HepG2 (cell line): ENCODE data around the gene LCE2C. TPM values are rescaled to one million over a fixed set of nuclear protein-coding genes. Genes with fewer than 3 reads are reported as not detected.

Experiments
- HIVEP1 ChIP-seq: sonication (generic); formaldehyde crosslinking; IDR thresholded peaks from 2 replicates; pipeline ENCODE4 v1.4.0; 2020; ENCODE audit warnings: mild to moderate bottlenecking, missing genetic modification reagents
- SALL2 ChIP-seq: sonication (generic); formaldehyde crosslinking; IDR thresholded peaks from 2 replicates; pipeline ENCODE4 v1.8.1; 2023; ENCODE audit warnings: mild to moderate bottlenecking, missing genetic modification reagents, inconsistent platforms
- TRIM24 ChIP-seq: sonication (generic); formaldehyde crosslinking; IDR thresholded peaks from 2 replicates; pipeline ENCODE4 v1.8.0; 2022; ENCODE audit warnings: mild to moderate bottlenecking, missing genetic modification reagents
- ZNF775 ChIP-seq: sonication (generic); formaldehyde crosslinking; IDR thresholded peaks from 2 replicates; pipeline ENCODE4 v1.4.0; 2020; ENCODE audit warnings: missing genetic modification reagents, mild to moderate bottlenecking, moderate library complexity, borderline replicate concordance
- ZNF790 ChIP-seq: sonication (generic); formaldehyde crosslinking; IDR thresholded peaks from 2 replicates; pipeline ENCODE4 v1.8.0; 2022; ENCODE audit warnings: missing genetic modification reagents, mild to moderate bottlenecking, borderline replicate concordance
- ZSCAN31 ChIP-seq: sonication (generic); formaldehyde crosslinking; IDR thresholded peaks from 2 replicates; pipeline ENCODE4 v1.5.0; 2020; ENCODE audit warnings: low read depth, mild to moderate bottlenecking, missing genetic modification reagents
- polyA plus RNA-seq, 8 experiments: library from polyadenylated mRNA; depleted of rRNA in 3 of 8; stranded (reverse) in 7 of 8; unstranded in 1 of 8; fragments of >200 nt; fragmentation: Illumina TruSeq in 4 of 8; extraction: Trizol in 4 of 8; gene quantifications; 2 replicates each; pipeline versions ENCODE4 v1.2.1 to v1.2.3, GENCODE V29; 2011 to 2016; ENCODE audit warnings: low read depth in 4 of 8, missing spikeins in 1 of 8, mixed read lengths in 1 of 8; ENCODE audit not compliant: insufficient read depth in 1 of 8
- total RNA-seq, 5 experiments: library from RNA; depleted of rRNA; stranded (reverse); fragments of >200 nt; fragmentation: Illumina TruSeq; extraction: Trizol; gene quantifications; 2 replicates each; pipeline ENCODE4 v1.2.3, GENCODE V29; 2016; ENCODE audit warnings: low read depth in 1 of 5
- TF ChIP-seq, protein P1 (sequence below), 2 experiments: fragments of 450-650 bp in 1 of 2; sonication (generic) in 1 of 2; formaldehyde crosslinking in 1 of 2; IDR thresholded peaks; 2 replicates each; pipeline versions ENCODE4 v1.6.1 to v1.8.0; 2016 to 2022; ENCODE audit warnings: antibody characterized with exemption in 1 of 2, mild to moderate bottlenecking in 1 of 2, missing genetic modification reagents in 1 of 2

Gene LCE2C
- total and polyA plus RNA-seq, 2 of the 13 experiments (the other 11 are each of a cell fraction or from before 2014, with no cell fraction given) = not detected

DNA sequence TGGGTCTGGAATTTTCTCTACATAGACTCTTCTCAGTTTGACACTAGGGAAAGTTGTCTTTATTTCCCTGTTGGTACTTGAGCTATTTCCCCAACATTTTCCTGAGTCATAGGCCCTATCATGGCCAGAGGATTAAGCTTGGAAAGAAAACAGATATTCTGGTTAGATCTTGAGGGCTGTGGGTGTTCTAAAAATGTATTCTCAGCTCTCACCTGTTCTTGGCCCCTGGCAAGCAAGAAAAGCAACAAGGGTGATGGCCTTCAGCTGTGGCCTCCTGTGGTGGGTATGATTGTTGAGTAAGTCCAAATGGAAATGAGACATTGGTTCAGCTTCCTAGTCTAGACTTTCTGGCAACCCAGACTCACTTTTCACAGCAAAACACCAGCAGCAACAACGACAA is 34.7 kb upstream of the LCE2C start (continued):
- TF ChIP-seq, protein P1, sequence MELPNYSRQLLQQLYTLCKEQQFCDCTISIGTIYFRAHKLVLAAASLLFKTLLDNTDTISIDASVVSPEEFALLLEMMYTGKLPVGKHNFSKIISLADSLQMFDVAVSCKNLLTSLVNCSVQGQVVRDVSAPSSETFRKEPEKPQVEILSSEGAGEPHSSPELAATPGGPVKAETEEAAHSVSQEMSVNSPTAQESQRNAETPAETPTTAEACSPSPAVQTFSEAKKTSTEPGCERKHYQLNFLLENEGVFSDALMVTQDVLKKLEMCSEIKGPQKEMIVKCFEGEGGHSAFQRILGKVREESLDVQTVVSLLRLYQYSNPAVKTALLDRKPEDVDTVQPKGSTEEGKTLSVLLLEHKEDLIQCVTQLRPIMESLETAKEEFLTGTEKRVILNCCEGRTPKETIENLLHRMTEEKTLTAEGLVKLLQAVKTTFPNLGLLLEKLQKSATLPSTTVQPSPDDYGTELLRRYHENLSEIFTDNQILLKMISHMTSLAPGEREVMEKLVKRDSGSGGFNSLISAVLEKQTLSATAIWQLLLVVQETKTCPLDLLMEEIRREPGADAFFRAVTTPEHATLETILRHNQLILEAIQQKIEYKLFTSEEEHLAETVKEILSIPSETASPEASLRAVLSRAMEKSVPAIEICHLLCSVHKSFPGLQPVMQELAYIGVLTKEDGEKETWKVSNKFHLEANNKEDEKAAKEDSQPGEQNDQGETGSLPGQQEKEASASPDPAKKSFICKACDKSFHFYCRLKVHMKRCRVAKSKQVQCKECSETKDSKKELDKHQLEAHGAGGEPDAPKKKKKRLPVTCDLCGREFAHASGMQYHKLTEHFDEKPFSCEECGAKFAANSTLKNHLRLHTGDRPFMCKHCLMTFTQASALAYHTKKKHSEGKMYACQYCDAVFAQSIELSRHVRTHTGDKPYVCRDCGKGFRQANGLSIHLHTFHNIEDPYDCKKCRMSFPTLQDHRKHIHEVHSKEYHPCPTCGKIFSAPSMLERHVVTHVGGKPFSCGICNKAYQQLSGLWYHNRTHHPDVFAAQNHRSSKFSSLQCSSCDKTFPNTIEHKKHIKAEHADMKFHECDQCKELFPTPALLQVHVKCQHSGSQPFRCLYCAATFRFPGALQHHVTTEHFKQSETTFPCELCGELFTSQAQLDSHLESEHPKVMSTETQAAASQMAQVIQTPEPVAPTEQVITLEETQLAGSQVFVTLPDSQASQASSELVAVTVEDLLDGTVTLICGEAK (IDR thresholded peaks at IDR 0.05) = no peak
- TF ChIP-seq, protein P1 (CRISPR knock-in tag; IDR thresholded peaks at IDR 0.05) = no peak
- no peak for TF ChIP-seq HIVEP1 (CRISPR knock-in tag)
- TF ChIP-seq ZNF775 (CRISPR knock-in tag) = no peak
- no peak for TF ChIP-seq TRIM24 (CRISPR knock-in tag)
- TF ChIP-seq SALL2 (CRISPR knock-in tag) = no peak
- TF ChIP-seq ZSCAN31 (CRISPR knock-in tag) = no peak
- no peak for TF ChIP-seq ZNF790 (CRISPR knock-in tag)
